Left lobe of liver (tissue), 2 donors: Measurements from ENCODE around the gene TRAF4. TPM values are rescaled to one million over a fixed set of nuclear protein-coding genes. Genes with fewer than 3 reads are reported as not detected.

Experiments used
- ATAC-seq: fragments of 200-7000 bp; cut with Tn5 transposase; one replicate; pipeline ENCODE4 v1.9.1; 2020; ENCODE audit warnings: mild to moderate bottlenecking, moderate library complexity
- DNase-seq: peaks from one replicate; pipeline ENCODE4 v3.0.0-alpha.2; 2020; ENCODE audit warnings: low spot score
- total RNA-seq: library from RNA; stranded (reverse); gene quantifications from one replicate; pipeline ENCODE4 v1.2.1, GENCODE V29; 2021
- donor health status: DM: no; HTN: no; CAD: no; lungs with moderate emphysema.
- donor health status: DM: no; HTN: yes; CAD: no.

TRAF4 gene
- total RNA-seq, 1 donor from 2014 or later: 49.0 TPM

DNA sequence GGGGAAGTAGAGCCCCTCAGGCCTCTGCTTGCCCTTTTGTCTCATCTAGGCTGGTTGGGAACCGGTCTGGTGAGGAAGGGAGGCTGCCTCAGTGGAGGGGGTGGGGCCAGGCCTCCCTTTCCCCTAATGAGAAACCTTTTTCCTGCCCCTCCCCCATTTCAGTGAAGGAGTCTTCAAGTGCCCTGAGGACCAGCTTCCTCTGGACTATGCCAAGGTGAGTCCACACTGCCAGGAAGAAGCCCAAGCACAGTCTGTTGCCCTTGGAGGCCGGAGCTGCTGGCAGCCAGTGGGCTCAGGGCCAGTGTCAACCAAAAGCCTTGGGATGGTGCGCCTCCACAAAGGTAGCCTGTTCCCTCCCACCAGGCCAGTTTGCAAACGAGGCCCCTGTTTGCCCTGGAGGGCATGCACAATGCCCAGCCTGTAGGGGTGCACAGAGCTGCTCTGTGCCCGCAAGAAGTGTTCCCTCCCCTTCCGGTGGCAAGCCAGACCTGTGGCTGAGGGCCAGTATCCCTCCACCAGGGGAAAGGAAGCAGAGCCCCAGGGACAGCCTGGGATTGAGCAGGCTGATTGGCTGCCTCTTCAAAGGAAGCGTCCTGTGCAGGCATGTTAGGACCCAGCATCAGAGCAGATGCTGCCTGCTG lies 3.4 kb downstream of the TRAF4 start:
- DNase-seq: peak; percentile 64
- ATAC-seq: no peak

GRCh38 chr17:28747801-28748750 lies 4.3 kb downstream of the TRAF4 start:
- no peak for DNase-seq
- no peak for ATAC-seq

GRCh38 chr17:28748852-28749515 lies 5.2 kb downstream of the TRAF4 start:
- ATAC-seq (no peak), DNase-seq (no peak)

DNA sequence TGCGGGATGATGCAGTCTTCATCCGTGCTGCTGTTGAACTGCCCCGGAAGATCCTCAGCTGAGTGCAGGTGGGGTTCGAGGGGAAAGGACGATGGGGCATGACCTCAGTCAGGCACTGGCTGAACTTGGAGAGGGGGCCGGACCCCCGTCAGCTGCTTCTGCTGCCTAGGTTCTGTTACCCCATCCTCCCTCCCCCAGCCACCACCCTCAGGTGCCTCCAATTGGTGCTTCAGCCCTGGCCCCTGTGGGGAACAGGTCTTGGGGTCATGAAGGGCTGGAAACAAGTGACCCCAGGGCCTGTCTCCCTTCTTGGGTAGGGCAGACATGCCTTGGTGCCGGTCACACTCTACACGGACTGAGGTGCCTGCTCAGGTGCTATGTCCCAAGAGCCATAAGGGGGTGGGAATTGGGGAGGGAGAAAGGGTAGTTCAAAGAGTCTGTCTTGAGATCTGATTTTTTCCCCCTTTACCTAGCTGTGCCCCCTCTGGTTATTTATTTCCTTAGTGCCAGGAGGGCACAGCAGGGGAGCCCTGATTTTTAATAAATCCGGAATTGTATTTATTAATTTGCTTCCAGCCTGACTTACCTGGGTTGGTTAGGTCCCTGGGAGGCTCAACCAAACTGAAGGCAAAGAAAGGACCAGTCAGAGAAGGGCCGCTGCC lies 5.8 kb downstream of the TRAF4 start:
- no peak for DNase-seq
- ATAC-seq: no peak

DNA sequence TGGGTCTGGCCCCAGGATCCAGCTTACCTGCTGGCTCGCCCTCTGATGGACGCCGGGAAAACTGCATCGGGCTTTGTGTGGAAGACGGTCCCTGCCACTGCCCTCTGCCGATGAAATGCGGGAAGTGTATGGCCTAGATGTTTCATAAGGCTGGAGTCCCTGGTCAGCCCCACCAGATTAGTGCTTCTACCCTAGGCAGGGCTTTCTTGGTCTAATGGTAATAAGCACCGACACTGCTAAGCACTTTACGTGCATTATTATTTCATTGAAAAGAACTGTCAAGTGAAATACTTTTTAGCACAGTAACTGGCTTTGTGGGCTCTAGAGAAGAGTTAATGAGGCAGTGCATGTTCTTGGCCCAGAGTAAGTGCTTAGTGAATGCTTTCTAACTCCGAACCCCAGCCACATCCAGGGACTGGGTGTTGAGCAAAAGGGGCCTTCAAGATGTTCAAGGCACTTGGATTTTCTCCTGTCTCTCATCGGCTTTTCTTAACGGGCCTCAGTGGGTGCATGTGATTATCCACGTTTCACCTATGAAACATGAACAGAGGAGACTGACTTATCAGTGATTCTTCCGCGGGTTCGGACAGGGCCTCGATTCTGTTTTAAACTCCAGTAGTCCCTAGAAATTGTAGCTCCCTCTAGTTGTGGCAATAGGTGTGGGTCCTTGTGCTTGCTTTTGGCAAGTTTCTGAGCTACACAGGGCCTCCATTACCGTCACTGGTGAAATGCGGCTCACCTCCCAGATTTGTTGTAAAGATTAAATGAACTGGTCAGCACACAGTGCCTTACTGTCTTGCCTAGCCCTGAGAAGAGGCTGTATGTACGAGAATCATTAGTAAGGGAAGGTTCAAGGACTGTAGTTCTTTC lies 6.6 kb downstream of the TRAF4 start:
- DNase-seq (peak; percentile 91), ATAC-seq (peak; percentile 81)

GRCh38 chr17:28751600-28752366 lies 8.0 kb downstream of the TRAF4 start:
- DNase-seq: no peak
- ATAC-seq: no peak

GRCh38 chr17:28755486-28755885 lies 11.7 kb downstream of the TRAF4 start:
- ATAC-seq: no peak
- no peak for DNase-seq

GRCh38 chr17:28756049-28756804 lies 12.4 kb downstream of the TRAF4 start:
- DNase-seq (no peak), ATAC-seq (no peak)

- DNase-seq: no peak
- ATAC-seq: no peak
Observed at GRCh38 chr17:28758411-28759121, 14.8 kb downstream of the TRAF4 start.

GRCh38 chr17:28759256-28759865 lies 15.6 kb downstream of the TRAF4 start:
- ATAC-seq: no peak
- no peak for DNase-seq

- ATAC-seq: peak; percentile 85
- peak; percentile 79 for DNase-seq
Observed at GRCh38 chr17:28760601-28761562, 17.1 kb downstream of the TRAF4 start.

DNA sequence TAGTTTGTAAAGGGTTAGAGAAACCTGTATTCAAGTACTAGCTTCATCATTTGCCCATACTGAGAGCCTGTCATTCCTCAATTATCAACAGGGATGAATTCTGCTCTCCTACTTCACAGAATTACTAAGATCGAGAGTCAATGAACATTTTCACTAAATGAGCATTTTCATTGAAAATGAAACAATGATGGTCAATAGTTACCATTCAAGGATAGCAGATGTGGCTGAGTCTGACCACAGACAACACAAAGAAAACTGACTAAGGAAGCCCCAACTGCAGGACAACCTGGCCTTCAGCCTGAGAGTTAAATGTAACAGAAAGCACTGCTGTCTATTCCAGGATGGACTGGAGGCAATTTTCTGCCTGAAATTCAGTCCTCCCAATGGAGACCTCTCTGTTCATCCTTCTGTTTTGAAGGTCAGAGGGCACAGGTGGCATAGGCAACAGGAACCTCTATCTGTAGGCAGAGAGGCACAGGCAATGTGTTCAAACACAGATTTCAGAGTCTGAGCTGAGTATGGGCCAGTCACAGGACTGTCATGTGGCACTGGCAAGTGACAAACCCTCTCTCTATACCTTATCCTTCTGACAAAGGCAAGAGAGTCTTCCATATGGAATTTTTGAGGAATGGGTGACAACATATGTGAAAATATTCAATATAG lies 19.5 kb downstream of the TRAF4 start:
- ATAC-seq: peak; percentile 8
- no peak for DNase-seq

- DNase-seq (peak; percentile 73), ATAC-seq (peak; percentile 85)
Observed at GRCh38 chr17:28763804-28764266, 20.0 kb downstream of the TRAF4 start.

GRCh38 chr17:28765038-28765437 lies 21.2 kb downstream of the TRAF4 start:
- no peak for DNase-seq

DNA sequence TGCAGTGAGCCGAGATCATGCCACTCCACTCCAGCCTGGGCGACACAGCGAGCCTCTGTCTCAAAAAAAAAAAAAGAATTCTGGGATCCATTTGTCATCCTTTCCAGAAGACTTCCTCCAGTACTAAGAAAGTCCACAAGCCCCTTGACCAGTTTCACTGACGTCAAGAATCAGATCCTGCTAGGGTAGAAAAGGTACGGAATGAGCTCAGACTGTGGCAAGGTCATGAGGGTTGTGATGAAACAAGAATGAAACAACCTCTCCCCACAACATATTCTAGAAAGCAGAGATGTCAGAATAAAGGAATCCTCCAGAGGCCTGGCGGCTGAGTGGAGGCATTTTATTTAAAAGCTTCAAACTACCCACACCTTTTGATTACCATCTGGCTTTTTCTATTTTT lies 29.9 kb downstream of the TRAF4 start:
- DNase-seq (no peak), ATAC-seq (no peak)

More at GRCh38 chr17:28765038-28765437, 21.2 kb downstream of the TRAF4 start:
- no peak for ATAC-seq

- no peak for DNase-seq
- peak; percentile 94 for ATAC-seq
Observed at GRCh38 chr17:28774206-28774605, 30.4 kb downstream of the TRAF4 start.
